ENCODE measurements around the gene TSC22D1.
"Not testable (repeated sequence)": the region's sequence is repeated elsewhere in the genome, so short reads cannot be mapped to it uniquely, and the experiment has no call there.

The TSC22D1 gene

DNA sequence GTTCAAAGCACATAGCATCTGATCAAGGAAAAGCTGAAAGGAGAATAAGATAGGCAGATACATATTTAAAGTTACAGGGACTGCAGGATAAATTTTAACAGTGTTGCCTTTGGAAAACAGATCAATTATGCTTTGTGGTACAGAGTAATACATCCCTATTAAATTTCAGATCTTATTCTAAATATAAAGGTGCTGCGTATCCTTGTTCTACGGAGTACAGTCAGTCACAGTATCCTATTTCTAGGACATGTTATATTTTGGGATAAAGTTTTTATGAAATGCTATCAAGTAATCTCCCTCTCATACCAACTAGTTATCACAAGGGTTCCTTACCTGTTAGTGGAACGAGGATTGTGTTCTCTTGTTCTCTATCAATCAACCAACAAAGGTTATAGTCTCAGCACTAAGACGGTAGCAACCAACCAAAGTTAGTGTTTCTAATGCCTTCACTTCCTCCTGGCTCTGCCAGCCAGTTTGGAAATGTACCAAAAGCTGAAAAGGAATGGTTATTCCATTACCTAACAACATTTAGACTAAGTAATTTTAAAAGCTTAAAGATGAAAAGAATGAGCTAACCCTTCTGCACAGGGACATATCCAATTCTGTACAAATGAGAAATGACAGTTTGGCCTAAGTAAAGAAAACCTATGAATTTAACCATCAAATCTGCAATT, 35.2 kb downstream of the TSC22D1 start:
- DNase-seq (ENCODE audit: low read depth): no peak
- no peak for TF ChIP-seq CTCF (IDR thresholded peaks at IDR 0.05; ENCODE audit: insufficient read depth, low read depth, low read length, missing control alignments)
- H3K4me3 ChIP-seq (ENCODE audit: low read depth, low read length): no peak overlapping the region

DNA sequence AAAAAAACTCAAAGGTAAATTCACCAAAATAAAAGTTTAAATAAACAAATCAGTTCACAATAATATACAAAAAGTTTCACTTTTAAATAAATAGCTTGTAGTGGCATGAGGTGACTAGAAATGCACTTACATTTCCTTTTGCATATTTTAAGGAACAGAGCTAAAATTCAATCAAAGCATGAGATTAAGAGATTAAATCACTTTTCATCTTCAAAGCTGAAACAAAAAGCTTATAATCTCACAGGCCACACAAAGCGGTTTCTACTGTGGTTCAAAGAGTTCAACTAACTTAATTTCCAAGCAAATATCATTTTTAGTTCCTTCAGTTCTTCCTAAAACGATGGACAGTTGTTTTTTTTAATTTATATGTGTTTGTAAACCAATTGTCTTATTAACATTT, 38.9 kb downstream of the TSC22D1 start:
- no peak for DNase-seq (ENCODE audit: low read depth)
- H3K4me3 ChIP-seq (ENCODE audit: low read depth, low read length): no peak overlapping the region
- TF ChIP-seq CTCF (IDR thresholded peaks at IDR 0.05; ENCODE audit: insufficient read depth, low read depth, low read length, missing control alignments): no peak

DNA sequence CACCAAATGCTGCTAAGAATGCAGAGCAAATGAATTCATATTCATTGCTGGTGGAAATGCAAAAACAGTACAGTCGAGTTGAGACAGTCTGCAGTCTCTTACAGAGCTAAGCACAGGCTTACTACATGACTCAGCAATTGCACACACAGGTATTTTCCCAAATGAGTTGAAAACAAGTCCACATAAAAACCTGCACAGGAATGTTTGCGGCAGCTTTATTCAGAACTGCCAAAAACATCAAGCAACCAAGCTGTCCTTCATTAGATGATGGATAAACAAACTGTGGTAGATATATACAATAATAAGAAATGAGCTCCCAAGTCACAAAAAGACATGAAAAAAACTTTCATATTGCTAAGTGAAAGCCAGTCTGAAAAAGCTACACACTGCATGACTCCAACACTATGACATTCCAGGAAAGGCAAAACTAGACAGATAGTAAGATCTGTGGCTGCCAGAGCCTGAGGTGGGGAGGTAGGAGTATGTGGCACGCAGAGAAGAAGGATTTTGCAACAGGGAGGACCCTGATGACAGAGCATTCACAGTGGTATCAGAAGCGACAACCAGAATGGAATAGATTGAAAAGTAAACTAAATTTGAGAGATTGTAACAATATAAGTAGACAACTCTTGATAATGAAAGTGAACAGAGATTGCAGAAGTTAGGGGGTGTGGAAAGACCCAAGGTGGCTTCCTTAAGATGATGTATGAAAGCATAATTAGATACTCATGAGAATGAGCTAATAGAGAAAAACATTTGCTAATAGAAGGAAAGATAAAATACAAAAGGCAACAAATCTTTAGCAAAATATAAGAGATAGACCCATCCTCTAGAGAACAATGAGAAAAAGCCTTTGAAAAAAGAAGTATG, 52.7 kb downstream of the TSC22D1 start:
- TF ChIP-seq CTCF (IDR thresholded peaks at IDR 0.05; ENCODE audit: insufficient read depth, low read depth, low read length, missing control alignments): no peak
- no peak overlapping the region for H3K4me3 ChIP-seq (ENCODE audit: low read depth, low read length)
- DNase-seq (ENCODE audit: low read depth): peak; percentile 16

DNA sequence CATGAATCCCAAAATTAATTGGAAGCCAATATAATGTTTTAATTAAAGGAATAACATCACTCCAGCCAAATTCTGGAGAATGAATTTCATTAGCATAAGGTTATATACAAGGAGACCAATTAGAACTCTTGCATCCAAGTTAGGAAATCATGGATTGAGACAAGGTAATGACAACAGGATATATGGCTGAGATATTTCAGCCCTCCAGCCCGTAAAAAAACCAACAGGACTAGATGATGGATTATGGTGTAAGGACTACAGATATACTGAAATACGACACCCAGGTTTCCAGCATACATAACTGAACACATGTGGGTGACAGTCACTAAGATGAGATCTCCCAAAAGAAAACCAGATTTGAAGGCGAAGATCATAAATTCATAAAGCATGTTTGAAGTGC, 56.5 kb downstream of the TSC22D1 start:
- no peak overlapping the region for H3K4me3 ChIP-seq (ENCODE audit: low read depth, low read length)
- DNase-seq (ENCODE audit: low read depth): no peak
- TF ChIP-seq CTCF (IDR thresholded peaks at IDR 0.05; ENCODE audit: insufficient read depth, low read depth, low read length, missing control alignments): no peak

GRCh38 chr13:44516771-44517170, 59.4 kb downstream of the TSC22D1 start:
- DNase-seq (ENCODE audit: low read depth): no peak

DNA sequence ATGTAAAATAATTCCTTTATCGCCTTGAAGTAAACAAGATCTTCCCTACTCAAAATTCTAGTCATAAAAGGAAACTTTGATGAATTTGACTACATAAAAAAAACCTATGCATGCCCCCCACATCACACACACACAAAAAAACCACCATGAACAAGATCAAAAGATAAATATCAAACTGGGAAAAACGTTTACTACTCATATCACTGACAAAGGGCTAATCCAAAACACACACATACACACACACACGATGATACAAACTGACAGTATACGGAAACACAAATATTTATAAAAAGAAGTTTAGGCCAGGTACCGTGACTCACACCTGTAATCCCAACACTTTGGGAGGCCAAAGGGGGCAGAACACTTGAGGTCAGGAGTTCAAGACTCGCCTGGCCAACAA, 61.9 kb downstream of the TSC22D1 start:
- TF ChIP-seq CTCF (IDR thresholded peaks at IDR 0.05; ENCODE audit: insufficient read depth, low read depth, low read length, missing control alignments): no peak
- DNase-seq (ENCODE audit: low read depth): no peak
- H3K4me3 ChIP-seq (ENCODE audit: low read depth, low read length): no peak overlapping the region

More at GRCh38 chr13:44516771-44517170, 59.4 kb downstream of the TSC22D1 start:
- no peak for TF ChIP-seq CTCF (IDR thresholded peaks at IDR 0.05; ENCODE audit: insufficient read depth, low read depth, low read length, missing control alignments)
- H3K4me3 ChIP-seq (ENCODE audit: low read depth, low read length): no peak overlapping the region

- H3K4me3 ChIP-seq (ENCODE audit: low read depth, low read length); DNase-seq (ENCODE audit: low read depth): not testable (repeated sequence)
Observed at GRCh38 chr13:44509853-44510252, 66.3 kb downstream of the TSC22D1 start.

Data from GM12865 (cell line).